ENCODE measurements around the gene VPS45.

- TF ChIP-seq CTCF (conservative IDR thresholded peaks at IDR 0.05; ENCODE audit: low read depth, low read length), result no peak
- no peak for TF ChIP-seq EZH2 (IDR thresholded peaks at IDR 0.05; ENCODE audit: borderline replicate concordance, low read depth, low read length, poor library complexity, severe bottlenecking)
Measured at GRCh38 chr1:150065184-150065871, 2.2 kb upstream of the VPS45 start.
